Breast epithelium (tissue), 4 donors: Measurements from ENCODE around the gene HMOX2. TPM values are rescaled to one million over a fixed set of nuclear protein-coding genes. Genes with fewer than 3 reads are reported as not detected.
A peak's percentile ranks its signal among the peaks of the same experiment; 100 is the strongest.

Source experiments
- DNase-seq, 2 donors: peaks; one replicate each; pipeline ENCODE4 v3.0.0-alpha.2; 2019; ENCODE audit warnings: low spot score in 2 of 2
- H3K27ac ChIP-seq, 2 donors: fragments of 200-600 bp; sonication (generic) in 1 of 2; one replicate each; pipeline ENCODE4 v1.5.1; 2016 to 2019; ENCODE audit warnings: mild to moderate bottlenecking in 1 of 2
- H3K27me3 ChIP-seq, 2 donors: fragments of 200-600 bp; sonication (generic) in 1 of 2; one replicate each; pipeline versions ENCODE4 v1.5.1 to v1.6.0; 2017 to 2019; ENCODE audit warnings: control low read depth in 1 of 2, mild to moderate bottlenecking in 1 of 2
- H3K36me3 ChIP-seq: fragments of 200-600 bp; one replicate; pipeline ENCODE4 v1.5.1; 2019
- H3K4me1 ChIP-seq, 2 donors: fragments of 200-600 bp; sonication (generic); one replicate each; pipeline ENCODE4 v1.5.1; 2016 to 2019; ENCODE audit warnings: control low read depth in 1 of 2
- H3K4me3 ChIP-seq, 3 donors: fragments of 200-600 bp; sonication (generic); 1 replicate in 2 of 3; 2 replicates in 1 of 3; pipeline ENCODE4 v1.5.1; 2016 to 2019; ENCODE audit warnings: mild to moderate bottlenecking in 3 of 3, moderate library complexity in 2 of 3
- H3K9me3 ChIP-seq, 2 donors: fragments of 200-600 bp; sonication (generic) in 1 of 2; one replicate each; pipeline ENCODE4 v1.5.1; 2016 to 2019; ENCODE audit warnings: control low read depth in 1 of 2
- POLR2A ChIP-seq: fragments of 450-650 bp; IDR thresholded peaks from one replicate; pipeline ENCODE4 v1.6.1; 2016; ENCODE audit warnings: antibody characterized with exemption, mild to moderate bottlenecking, moderate library complexity
- POLR2AphosphoS5 ChIP-seq, 3 donors: sonication (generic); formaldehyde crosslinking; IDR thresholded peaks; one replicate each; pipeline ENCODE4 v1.6.1; 2017; ENCODE audit warnings: antibody characterized with exemption in 3 of 3
- intact Hi-C: fragments of 100-400 bp; cut with DNase I; formaldehyde crosslinking; loops from one replicate; pipeline ENCODE4 v1.15.1; 2023; ENCODE audit warnings: low total_unique reads
- total RNA-seq, 3 donors: library from RNA; depleted of rRNA; stranded (reverse); fragments of >200 nt; gene quantifications; one replicate each; pipeline ENCODE4 v1.1.0, GENCODE V29; 2016
- TF ChIP-seq, protein P1 (sequence below), 3 donors: fragments of 450-650 bp; IDR thresholded peaks; one replicate each; pipeline ENCODE4 v1.5.1; 2016 to 2017; ENCODE audit warnings: antibody characterized with exemption in 3 of 3, mild to moderate bottlenecking in 3 of 3, moderate library complexity in 3 of 3

The HMOX2 gene
- total RNA-seq, 3 donors from 2014 or later, result 53.6 to 87.7 (median 65.9) TPM

DNA sequence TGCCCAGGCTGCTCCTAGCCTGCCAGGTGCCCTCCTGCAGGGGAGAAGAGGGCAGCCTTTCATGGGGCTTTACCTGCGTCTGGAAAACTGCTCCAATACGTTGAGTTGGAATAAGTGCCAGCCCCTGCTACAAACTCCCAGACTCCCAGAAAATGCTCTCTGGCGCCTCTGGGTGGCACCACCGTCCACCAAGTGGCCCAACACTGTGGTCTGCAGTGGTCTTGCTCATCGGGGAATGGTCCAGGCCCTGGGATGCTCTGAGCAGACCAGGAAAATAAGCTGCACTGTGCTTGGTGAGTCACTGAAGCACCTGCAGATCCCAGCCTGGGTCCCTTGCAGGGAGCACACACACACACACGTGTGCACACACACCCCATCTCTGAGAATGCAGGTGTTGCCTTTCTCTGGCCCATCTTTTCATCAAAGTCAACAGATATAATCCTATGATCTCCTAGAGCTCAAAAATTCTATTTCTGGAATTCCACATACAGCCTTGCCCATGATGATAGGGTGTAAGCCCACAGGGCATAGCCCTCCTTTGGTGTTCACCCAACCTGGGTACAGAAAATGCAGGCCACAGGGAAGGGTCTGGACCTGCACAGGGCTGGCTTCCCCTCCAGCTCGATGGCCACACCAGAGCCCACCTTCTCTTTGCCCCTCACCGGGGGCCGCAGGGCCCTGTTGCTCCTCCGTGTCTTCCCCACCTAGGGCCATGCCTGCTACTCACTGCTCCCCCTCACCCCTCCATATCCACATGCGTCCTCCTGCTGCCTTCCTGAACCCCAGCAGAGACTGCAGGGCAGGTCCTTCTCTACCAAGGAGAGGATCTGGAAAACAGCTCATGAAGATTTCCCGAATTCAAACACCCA is 41.8 kb downstream of the HMOX2 start:
- intact Hi-C loops, result no loop called here
- Histone ChIP-seq H3K4me1 (peaks cover 0 to 7% of the 10 kb centered on the region in 2 donors), H3K27ac (no peak overlapping the region)

DNA sequence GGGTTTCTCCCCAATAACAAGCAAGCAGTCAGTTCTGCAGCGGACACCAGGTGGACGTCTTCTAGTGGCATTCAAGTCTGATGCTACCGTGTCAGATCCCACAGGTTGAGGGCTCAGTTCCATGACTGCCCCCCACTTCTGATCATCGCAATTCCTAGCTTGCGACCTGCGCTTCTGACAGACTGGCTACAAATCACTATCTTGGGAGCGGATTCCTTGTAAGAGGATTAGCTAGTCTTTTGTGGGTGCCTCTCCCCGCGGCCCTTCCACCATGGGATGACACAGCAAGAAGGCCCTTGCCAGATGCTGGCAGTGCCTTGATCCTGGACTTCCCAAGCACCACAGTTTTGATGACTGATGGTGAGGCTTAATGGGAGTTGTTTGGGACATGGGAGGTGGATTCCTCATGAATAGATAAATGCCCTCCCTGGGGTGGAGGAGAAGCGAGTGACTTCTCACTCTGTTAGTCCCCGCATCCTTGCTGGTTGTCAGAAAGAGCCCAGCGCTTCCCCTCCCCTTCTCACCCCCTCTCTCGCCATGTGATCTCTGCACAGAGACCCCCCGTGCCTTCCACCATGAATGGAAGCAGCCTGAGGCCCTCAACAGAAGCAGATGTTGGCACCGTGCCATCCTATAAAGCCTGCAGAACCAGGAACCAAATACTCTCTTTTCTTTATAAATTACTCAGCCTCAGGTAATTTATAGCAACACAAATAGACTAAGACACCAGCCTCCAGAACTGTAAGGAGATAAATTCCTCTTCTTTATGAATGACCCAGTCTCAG is 43.3 kb downstream of the HMOX2 start:
- H3K4me1 ChIP-seq, result no peaks in the 10 kb centered on the region
- TF ChIP-seq, protein P1, sequence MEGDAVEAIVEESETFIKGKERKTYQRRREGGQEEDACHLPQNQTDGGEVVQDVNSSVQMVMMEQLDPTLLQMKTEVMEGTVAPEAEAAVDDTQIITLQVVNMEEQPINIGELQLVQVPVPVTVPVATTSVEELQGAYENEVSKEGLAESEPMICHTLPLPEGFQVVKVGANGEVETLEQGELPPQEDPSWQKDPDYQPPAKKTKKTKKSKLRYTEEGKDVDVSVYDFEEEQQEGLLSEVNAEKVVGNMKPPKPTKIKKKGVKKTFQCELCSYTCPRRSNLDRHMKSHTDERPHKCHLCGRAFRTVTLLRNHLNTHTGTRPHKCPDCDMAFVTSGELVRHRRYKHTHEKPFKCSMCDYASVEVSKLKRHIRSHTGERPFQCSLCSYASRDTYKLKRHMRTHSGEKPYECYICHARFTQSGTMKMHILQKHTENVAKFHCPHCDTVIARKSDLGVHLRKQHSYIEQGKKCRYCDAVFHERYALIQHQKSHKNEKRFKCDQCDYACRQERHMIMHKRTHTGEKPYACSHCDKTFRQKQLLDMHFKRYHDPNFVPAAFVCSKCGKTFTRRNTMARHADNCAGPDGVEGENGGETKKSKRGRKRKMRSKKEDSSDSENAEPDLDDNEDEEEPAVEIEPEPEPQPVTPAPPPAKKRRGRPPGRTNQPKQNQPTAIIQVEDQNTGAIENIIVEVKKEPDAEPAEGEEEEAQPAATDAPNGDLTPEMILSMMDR (IDR thresholded peaks at IDR 0.05), result no peak
- no peak for TF ChIP-seq POLR2AphosphoS5 (IDR thresholded peaks at IDR 0.05)
- TF ChIP-seq POLR2A, result no peak
- no peak overlapping the region for H3K4me3 ChIP-seq
- no peaks in the 10 kb centered on the region for H3K9me3 ChIP-seq
- no peak for DNase-seq
- no peaks in the 10 kb centered on the region for H3K36me3 ChIP-seq
- no peaks in the 10 kb centered on the region for H3K27me3 ChIP-seq
- intact Hi-C loops, result no loop called here
- no peak overlapping the region for H3K27ac ChIP-seq

More for the DNA sequence above, 41.8 kb downstream of the HMOX2 start:
- Histone ChIP-seq H3K27me3 (no peaks in the 10 kb centered on the region), H3K9me3 (no peaks in the 10 kb centered on the region), H3K36me3 (no peaks in the 10 kb centered on the region), H3K4me3 (no peak overlapping the region)
- TF ChIP-seq, protein P1 (IDR thresholded peaks at IDR 0.05), result peak in 1 of 3 donors; percentile 17
- TF ChIP-seq POLR2AphosphoS5 (IDR thresholded peaks at IDR 0.05), result no peak
- DNase-seq, result no peak

DNA sequence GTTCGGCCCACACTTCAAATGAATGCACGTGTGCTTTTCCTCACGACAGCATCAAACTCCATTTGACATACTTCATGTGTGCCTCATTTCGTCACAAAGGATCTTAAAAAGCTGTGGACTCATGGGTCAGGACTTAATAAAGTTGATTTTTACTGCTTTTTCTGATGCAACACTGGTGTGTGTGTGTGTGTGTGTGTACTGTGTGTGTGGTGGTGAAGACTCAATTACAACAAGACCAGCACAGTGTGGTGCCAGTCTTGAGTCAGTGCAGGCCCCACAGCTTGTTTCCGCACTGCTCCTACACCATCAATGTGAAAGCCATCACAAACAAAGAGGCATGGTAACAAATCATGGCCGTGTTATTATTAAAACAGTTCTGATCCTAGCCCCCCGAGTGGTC is 44.7 kb downstream of the HMOX2 start:
- no peaks in the 10 kb centered on the region for H3K36me3 ChIP-seq
- no peaks in the 10 kb centered on the region for H3K27me3 ChIP-seq
- no peaks in the 10 kb centered on the region for H3K9me3 ChIP-seq
- H3K4me1 ChIP-seq, result no peaks in the 10 kb centered on the region
- intact Hi-C loops, result no loop called here
- TF ChIP-seq POLR2AphosphoS5 (IDR thresholded peaks at IDR 0.05) (no peak), POLR2A (no peak)
- TF ChIP-seq, protein P1 (IDR thresholded peaks at IDR 0.05), result no peak
- DNase-seq, result no peak
- H3K4me3 ChIP-seq, result no peak overlapping the region
- H3K27ac ChIP-seq, result no peak overlapping the region

DNA sequence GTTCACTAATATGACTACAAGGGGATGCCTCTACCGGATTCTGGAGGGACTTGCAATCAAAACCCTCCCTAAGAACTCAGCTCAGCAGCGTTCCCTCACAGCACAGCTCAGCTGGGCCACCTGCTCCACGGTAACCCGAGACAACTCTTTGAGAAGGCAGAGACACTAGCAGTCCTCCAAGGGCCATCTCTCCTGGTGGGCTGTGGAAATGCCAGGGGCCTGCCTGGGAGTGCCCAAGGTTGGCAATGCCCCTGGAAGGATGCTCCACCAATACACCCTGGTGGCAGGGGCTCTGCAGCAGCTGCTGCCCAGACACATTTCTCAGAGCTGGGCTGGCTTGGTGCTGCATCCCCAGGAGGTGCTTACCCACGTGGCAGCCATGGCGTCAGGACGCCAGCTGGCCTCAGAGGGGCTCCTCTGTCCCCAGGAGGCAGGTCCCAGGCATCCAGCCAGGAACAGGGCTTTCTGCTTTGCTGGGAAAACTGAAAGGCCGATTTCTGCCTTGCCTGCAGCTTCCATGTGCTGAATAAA is 45.9 kb downstream of the HMOX2 start:
- DNase-seq, result no peak
- Histone ChIP-seq H3K4me1 (no peaks in the 10 kb centered on the region), H3K36me3 (no peaks in the 10 kb centered on the region), H3K4me3 (no peak overlapping the region), H3K9me3 (no peaks in the 10 kb centered on the region), H3K27me3 (no peaks in the 10 kb centered on the region), H3K27ac (no peak overlapping the region)
- TF ChIP-seq, protein P1 (IDR thresholded peaks at IDR 0.05), result no peak
- TF ChIP-seq POLR2AphosphoS5 (IDR thresholded peaks at IDR 0.05) (no peak), POLR2A (no peak)
- intact Hi-C loops, result no loop called here
